Midbrain (tissue), 1 donor: Measurements from ENCODE around the gene ARHGAP24.

ENCODE experiments used
- DNase-seq: peaks from one replicate; lab custom pipeline; 2025; lab: John Stamatoyannopoulos, UW

The ARHGAP24 gene

GRCh38 chr4:85474818-85475630 lies at the start of gene ARHGAP24:
Gene ARHGAP24 (plus strand): TSS chr4:85475150.
- peak; percentile 61 for DNase-seq

- no peak for DNase-seq
Observed at GRCh38 chr4:85426366-85426765, 48.6 kb upstream of the ARHGAP24 start.

DNA sequence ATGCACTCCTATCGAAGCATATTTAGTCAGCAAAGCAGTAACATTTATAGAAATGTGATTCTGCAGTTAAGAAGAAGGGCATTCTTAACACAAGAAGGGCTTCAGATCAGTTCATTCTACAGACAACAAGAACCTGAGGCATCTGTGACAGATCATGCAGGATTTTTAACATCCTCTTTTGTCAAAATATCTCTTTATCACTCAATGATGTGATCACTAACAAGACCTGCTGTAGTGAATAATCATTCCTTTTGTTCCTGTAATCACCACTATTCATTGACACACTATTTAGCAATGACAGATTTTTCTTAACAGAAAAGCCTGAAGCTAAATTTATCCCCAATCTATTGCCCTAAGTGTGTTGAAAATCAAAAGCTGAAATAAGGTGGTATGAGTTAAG lies 47.8 kb upstream of the ARHGAP24 start:
- no peak for DNase-seq

DNA sequence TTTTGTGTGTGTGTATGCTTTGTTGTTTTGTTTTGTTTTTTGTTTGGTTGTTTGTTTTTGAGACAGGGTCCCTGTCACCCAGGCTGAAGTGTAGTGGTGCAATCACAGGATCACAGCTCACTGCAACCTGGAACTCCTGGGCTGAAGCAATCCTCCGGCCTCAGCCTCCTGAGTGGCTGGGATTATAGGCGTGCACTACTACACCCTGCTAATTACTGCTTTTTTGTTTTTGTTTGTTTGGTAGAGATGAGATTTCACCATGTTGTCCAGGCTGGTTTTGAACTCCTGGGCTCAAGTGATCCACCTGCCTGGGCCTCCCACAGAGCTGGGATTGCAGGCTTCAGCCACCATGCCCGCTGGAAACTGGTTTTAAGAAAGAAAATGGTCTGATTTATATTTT lies 44.7 kb upstream of the ARHGAP24 start:
- DNase-seq, result no peak

GRCh38 chr4:85430697-85431096 lies 44.3 kb upstream of the ARHGAP24 start:
- DNase-seq, result no peak

DNA sequence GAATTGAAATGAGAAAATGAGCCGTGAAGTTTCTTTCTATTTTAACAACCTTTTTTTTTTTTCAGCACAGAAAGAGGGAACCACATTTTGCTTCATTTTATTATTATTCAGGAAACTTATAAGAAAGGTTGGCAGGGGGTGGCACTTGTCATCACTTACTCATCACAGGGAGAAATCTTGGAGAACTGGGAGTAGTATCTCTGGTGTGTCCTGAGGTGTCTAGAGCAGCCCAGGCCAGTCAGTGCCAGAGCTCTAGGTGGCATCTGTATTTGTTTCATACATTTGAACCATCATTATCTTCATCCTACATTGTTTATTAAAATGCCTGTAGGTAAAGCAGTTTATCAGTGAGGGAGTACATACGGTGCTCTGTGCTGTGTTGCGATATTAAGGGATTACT lies 43.8 kb upstream of the ARHGAP24 start:
- no peak for DNase-seq

GRCh38 chr4:85431881-85432485 lies 43.0 kb upstream of the ARHGAP24 start:
- no peak for DNase-seq

GRCh38 chr4:85445050-85445639 lies 29.8 kb upstream of the ARHGAP24 start:
- DNase-seq, result no peak

DNA sequence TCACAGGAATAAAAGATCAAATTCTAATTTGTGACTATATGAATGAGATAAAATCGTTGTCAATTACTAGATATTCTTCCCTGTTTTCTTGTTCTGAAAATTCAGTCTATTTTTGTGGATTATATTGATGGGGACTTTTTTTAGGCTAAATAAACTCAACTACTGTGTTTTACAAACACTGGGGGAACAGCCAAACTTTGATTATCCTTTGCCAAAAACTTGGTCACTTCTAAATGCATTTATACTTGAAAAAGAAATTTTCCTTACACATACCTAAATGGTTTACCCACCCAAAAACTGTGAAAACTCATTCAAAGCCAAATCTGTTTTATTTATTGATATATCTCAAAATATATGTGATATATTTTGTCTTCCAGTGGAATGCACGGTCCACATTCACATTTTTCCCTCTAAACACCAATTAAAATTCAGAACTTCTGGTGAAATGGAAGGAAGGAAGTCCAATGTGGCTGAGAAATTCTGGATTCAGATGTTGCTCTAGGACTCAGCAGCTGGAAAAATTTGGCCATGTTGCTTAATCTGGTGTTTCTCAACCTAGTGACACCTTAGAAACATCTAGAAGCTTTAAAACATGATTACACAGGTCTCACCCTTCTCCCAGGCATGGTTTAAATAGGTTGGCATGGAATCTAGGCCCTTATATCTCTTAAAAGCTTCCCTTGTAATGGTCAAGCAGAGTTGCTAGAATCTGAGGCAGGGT lies 28.6 kb upstream of the ARHGAP24 start:
- no peak for DNase-seq

- no peak for DNase-seq
Observed at GRCh38 chr4:85448906-85449890, 25.8 kb upstream of the ARHGAP24 start.

DNA sequence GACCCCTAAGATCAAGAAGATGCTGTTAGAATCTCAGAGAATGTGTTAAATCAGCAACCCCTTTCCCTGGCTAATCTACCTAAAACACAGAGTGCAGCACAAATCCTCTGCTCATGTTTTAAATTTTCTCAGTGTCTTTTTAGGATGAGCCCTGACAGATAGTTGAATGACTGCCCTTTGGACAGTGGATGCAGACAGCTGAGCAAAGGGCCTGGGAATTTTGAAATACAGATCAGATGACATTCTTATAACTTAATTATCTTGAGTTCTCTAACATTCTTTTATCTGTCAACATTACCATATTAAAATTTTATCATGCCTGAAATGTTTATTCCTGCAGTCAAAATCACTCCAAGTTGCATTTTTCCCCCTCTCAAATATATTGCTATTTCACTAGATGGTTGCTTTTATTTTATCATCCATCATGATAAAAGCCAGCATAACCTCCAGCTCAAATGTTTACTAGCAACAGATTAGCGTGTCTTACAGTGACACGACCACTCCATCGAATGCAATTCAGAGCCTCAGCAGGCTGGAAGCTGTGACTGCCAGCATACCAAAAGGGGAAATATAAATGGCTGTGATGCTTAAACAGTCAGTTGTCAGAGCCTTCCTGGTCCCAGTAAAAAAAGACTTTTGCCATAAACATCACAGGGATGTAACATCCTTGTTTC lies 22.8 kb upstream of the ARHGAP24 start:
- DNase-seq, result no peak

GRCh38 chr4:85455942-85456341 lies 19.0 kb upstream of the ARHGAP24 start:
- DNase-seq, result no peak

DNA sequence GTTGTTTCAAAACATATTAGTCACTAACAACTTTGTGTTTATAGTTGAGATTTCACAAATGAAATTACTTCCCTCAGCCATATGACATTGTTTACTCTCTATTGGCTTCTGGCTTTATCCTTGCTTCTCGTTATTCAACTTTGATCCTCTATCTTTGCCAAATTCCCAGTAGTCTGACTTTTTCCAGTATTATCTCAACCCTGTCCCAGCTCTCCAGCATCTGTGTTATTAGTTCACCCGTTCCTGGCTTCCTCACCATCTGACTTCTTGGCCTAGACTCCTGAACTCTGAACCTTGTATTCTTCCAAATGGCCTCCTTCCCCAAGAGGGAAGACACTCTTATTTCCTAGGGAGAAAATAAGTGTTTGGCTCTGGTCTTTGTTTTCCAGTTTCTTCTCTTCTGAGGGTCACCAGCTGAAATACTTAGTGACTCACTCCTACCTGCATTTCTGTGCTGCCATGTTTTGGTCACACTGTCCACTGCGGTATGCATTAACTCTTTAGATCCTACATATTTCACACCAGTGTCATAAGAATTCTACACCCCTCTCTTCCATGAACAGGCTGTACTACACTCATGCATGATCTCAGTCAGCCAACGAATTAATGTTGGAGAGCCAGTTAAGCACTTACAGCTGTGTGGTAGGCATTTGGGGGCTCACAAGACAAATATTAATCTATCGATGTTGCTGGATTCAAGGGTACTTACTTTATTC lies 17.0 kb upstream of the ARHGAP24 start:
- no peak for DNase-seq

DNA sequence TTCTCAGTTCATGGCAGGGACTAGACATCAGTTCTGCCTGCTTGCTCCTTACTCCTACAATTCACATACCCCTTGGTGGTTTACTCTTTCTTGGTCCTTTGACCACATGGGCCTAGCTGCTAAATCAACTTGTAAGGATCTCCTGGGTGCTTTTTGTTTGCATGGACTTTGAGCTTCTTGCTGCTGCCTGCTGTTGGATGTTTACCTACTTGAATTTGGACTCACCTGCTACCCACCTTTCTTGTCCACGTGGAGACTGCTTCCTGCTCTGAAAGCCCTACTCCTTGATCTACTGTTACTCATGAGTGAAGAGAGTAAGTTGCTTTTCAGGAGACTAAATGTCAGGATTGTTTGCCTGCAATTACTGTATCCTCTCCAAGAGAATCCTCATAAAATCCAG lies 15.2 kb upstream of the ARHGAP24 start:
- no peak for DNase-seq

GRCh38 chr4:85474356-85474755 lies 594 bp upstream of the ARHGAP24 start:
- no peak for DNase-seq

DNA sequence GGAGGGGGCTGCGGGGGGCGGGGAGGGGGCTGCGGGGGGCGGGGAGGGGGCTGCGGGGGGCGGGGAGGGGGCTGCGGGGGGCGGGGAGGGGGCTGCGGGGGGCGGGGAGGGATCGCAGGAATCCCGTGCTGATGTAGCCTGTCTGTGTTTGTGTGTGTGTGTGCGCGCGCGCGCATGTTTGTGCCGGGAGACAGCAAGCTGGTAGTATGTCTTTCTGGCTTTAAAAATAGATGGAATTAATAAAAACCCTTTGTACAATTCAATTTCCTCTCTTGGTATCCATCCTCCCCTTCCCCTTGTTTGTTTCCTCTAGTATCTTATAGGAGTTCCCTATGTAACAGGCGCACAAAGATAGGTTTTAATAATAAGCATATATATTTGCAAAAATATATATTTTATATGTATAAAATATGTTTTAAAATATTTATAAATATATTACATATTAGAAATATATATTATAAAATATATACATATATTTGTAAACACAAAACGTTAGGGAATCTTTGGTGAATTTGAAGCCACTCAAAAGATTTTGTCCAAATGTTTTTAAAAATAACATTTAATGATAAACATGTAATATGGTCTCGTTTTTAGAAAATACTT lies 782 bp downstream of the ARHGAP24 start:
- DNase-seq, result no peak

GRCh38 chr4:85476381-85476780 lies 1.4 kb downstream of the ARHGAP24 start:
- DNase-seq, result no peak

DNA sequence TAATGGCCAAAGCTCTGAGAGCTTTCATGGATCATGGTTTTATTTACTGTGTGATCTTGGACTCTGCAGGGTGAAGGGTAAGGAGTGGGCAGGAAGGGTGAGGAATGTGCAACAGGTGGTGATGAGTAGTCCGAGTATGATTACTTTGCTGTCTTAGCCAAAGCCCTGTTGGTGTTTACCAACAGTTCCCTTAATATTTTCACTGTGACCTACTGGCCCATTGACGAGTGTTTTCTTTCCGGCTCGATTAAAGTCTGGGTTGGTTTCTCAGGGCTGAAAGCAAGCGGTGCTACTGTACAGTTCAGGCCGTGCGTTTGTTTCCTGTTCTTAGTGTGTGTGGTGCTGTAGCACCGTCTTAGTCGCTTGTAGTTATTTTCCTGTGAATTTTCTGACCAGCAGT lies 2.6 kb downstream of the ARHGAP24 start:
- no peak for DNase-seq

DNA sequence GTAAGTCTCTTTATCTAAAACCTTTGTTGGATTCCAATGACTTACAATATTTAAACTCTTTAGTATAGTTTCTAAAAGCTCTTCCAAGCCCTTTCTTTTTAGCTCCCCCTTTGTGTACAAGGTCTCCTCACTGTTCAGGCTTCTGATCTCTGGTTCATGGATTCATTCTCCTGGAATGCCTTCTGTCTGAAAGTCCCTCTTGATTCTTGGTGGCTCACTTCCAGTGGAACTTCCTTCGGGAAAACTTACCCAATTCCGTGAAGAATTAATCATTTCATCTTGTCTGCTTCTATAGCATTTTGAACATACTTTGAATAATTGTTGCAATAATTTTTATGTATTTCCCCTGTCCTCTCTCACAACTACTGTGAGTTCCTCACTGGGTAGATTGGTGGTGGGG lies 3.6 kb downstream of the ARHGAP24 start:
- DNase-seq, result no peak
